ENCODE data around the gene LMO7. TPM values are rescaled to one million over a fixed set of nuclear protein-coding genes. Genes with fewer than 3 reads are reported as not detected.
A peak's percentile ranks its signal among the peaks of the same experiment; 100 is the strongest.

The LMO7 gene
- total and polyA plus RNA-seq, 4 donors, result 75.9 to 679 (median 214) TPM

DNA sequence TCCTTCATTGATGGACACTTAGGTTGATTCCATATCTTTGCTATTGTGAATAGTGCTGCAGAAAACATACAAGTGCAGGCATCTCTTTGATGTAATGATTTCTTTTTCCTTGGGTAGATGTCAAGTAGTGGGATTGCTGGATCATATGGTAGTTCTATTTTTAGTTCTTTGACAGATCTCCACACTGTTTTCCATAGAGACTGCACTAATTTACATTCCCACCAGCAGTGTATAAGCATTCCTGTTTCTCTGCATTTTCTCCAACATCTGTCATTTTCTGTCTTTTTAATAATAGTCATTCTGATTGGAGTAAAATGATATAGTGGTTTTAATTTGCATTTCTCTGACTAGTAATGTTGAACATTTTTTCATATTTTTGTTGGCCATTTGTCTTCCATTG is 116.7 kb downstream of the LMO7 start:
- TF ChIP-seq CTCF (IDR thresholded peaks at IDR 0.05; ENCODE audit: control extremely low read depth, extremely low read depth), result no peak
- no peaks in the 10 kb centered on the region for H3K9me3 ChIP-seq (ENCODE audit: control insufficient read depth in 4 of 4, insufficient read depth in 3 of 4, low read length in 3 of 4)

DNA sequence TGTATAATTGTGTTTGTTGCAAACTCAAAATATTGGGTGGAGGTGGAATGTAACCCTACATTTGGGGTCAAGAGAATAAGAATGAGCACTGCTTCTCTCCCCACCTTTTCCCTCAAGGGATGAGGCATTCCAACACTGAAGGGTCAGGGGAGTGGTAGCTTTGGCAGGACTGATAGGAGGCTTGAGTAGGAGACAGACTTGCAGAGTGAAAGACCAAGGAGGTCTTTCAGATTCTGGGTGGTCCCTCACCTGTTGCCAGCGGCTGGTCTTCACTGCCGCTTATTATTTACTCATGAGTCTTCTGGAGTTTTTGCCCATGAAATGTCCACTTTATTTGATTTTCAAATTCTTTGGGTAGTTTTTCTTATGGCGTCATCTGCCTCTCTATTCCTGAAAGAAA is 118.8 kb downstream of the LMO7 start:
- Histone ChIP-seq H3K4me1 (ENCODE audit: control insufficient read depth in 5 of 5, insufficient read depth in 5 of 5, low read length in 5 of 5) (peaks cover 0 to 5% (median 0%) of the 10 kb centered on the region in 5 donors), H3K36me3 (ENCODE audit: control insufficient read depth in 4 of 4, insufficient read depth in 4 of 4, low read length in 4 of 4) (no peaks in the 10 kb centered on the region), H3K4me3 (no peak overlapping the region), H3K27me3 (ENCODE audit: control insufficient read depth in 3 of 3, insufficient read depth in 3 of 3, low read length in 2 of 3) (no peaks in the 10 kb centered on the region), H3K27ac (ENCODE audit: low read depth in 1 of 2, low read length in 1 of 2) (no peak overlapping the region), H3K9me3 (ENCODE audit: control insufficient read depth in 4 of 4, insufficient read depth in 3 of 4, low read length in 3 of 4) (no peaks in the 10 kb centered on the region), H3K9ac (ENCODE audit: insufficient read depth in 1 of 2, low read length in 2 of 2) (no peak overlapping the region)
- DNase-seq, result no peak
- ATAC-seq (ENCODE audit: insufficient read depth, low FRiP score), result no peak
- TF ChIP-seq CTCF (IDR thresholded peaks at IDR 0.05; ENCODE audit: control extremely low read depth, extremely low read depth), result no peak
- 94% methylated on average over 3 of the region's 3 CpGs for WGBS, 2 donors

More for the DNA sequence above, 116.7 kb downstream of the LMO7 start:
- Histone ChIP-seq H3K4me3 (no peak overlapping the region), H3K27ac (ENCODE audit: low read depth in 1 of 2, low read length in 1 of 2) (no peak overlapping the region), H3K9ac (ENCODE audit: insufficient read depth in 1 of 2, low read length in 2 of 2) (no peak overlapping the region), H3K4me1 (ENCODE audit: control insufficient read depth in 5 of 5, insufficient read depth in 5 of 5, low read length in 5 of 5) (peaks cover 0 to 10% (median 0%) of the 10 kb centered on the region in 5 donors), H3K36me3 (ENCODE audit: control insufficient read depth in 4 of 4, insufficient read depth in 4 of 4, low read length in 4 of 4) (no peaks in the 10 kb centered on the region), H3K27me3 (ENCODE audit: control insufficient read depth in 3 of 3, insufficient read depth in 3 of 3, low read length in 2 of 3) (no peaks in the 10 kb centered on the region)
- no peak for DNase-seq
- no peak for ATAC-seq (ENCODE audit: insufficient read depth, low FRiP score)

GRCh38 chr13:75757336-75757735 is 121.2 kb downstream of the LMO7 start:
- Histone ChIP-seq H3K27me3 (ENCODE audit: control insufficient read depth in 3 of 3, insufficient read depth in 3 of 3, low read length in 2 of 3) (no peaks in the 10 kb centered on the region), H3K27ac (ENCODE audit: low read depth in 1 of 2, low read length in 1 of 2) (no peak overlapping the region), H3K4me1 (ENCODE audit: control insufficient read depth in 5 of 5, insufficient read depth in 5 of 5, low read length in 5 of 5) (peaks cover 0 to 16% (median 0%) of the 10 kb centered on the region in 5 donors), H3K4me3 (no peak overlapping the region), H3K9ac (ENCODE audit: insufficient read depth in 1 of 2, low read length in 2 of 2) (no peak overlapping the region), H3K9me3 (ENCODE audit: control insufficient read depth in 4 of 4, insufficient read depth in 3 of 4, low read length in 3 of 4) (no peaks in the 10 kb centered on the region), H3K36me3 (ENCODE audit: control insufficient read depth in 4 of 4, insufficient read depth in 4 of 4, low read length in 4 of 4) (no peaks in the 10 kb centered on the region)
- ATAC-seq (ENCODE audit: insufficient read depth, low FRiP score) (no peak), DNase-seq (no peak)
- no peak for TF ChIP-seq CTCF (IDR thresholded peaks at IDR 0.05; ENCODE audit: control extremely low read depth, extremely low read depth)

- TF ChIP-seq CTCF (IDR thresholded peaks at IDR 0.05; ENCODE audit: control extremely low read depth, extremely low read depth), result no peak
- H3K27me3 ChIP-seq (ENCODE audit: control insufficient read depth in 3 of 3, insufficient read depth in 3 of 3, low read length in 2 of 3), result no peaks in the 10 kb centered on the region
- 78 to 90% methylated on average over 7 of the region's 7 CpGs for WGBS, 2 donors
- no peaks in the 10 kb centered on the region for H3K36me3 ChIP-seq (ENCODE audit: control insufficient read depth in 4 of 4, insufficient read depth in 4 of 4, low read length in 4 of 4)
- peak overlapping the region in 1 of 2 donors; percentile 97 for H3K27ac ChIP-seq (ENCODE audit: low read depth in 1 of 2, low read length in 1 of 2)
- H3K4me3 ChIP-seq, result no peak overlapping the region
- peaks cover 0 to 24% (median 0%) of the 10 kb centered on the region in 5 donors for H3K4me1 ChIP-seq (ENCODE audit: control insufficient read depth in 5 of 5, insufficient read depth in 5 of 5, low read length in 5 of 5)
- H3K9me3 ChIP-seq (ENCODE audit: control insufficient read depth in 4 of 4, insufficient read depth in 3 of 4, low read length in 3 of 4), result no peaks in the 10 kb centered on the region
- DNase-seq (no peak), ATAC-seq (ENCODE audit: insufficient read depth, low FRiP score) (peak; percentile 9)
- H3K9ac ChIP-seq (ENCODE audit: insufficient read depth in 1 of 2, low read length in 2 of 2), result peak overlapping the region; percentile 4 to 46
These were observed 123.4 kb downstream of the LMO7 start for GRCh38 chr13:75759531-75759930.

Data from lung (tissue), 12 donors.